NB4 (cell line): Measurements from ENCODE around the gene PRR35.

Source experiments
- DNase-seq: peaks from one replicate; pipeline ENCODE4 v3.0.0; 2010; ENCODE audit warnings: low read depth
- H3K4me3 ChIP-seq: one replicate; pipeline ENCODE4 v1.5.1; 2011; ENCODE audit warnings: mild to moderate bottlenecking, low read depth, low read length, moderate library complexity
- MYC ChIP-seq: IDR thresholded peaks from 2 replicates; pipeline ENCODE4 v1.6.1; 2011; ENCODE audit warnings: low read depth, low read length
- POLR2A ChIP-seq: IDR thresholded peaks from 2 replicates; pipeline ENCODE4 v1.6.1; 2011; ENCODE audit warnings: mild to moderate bottlenecking; ENCODE audit not compliant: insufficient read length; ENCODE audit errors: extremely low read depth
- TF ChIP-seq, protein P1 (sequence below): IDR thresholded peaks from one replicate; pipeline ENCODE4 v1.5.1; 2012; ENCODE audit warnings: low read depth, low read length
- TF ChIP-seq, protein P2 (sequence below): IDR thresholded peaks from 2 replicates; pipeline ENCODE4 v1.6.1; 2011; ENCODE audit warnings: low read depth, low read length

Gene PRR35

DNA sequence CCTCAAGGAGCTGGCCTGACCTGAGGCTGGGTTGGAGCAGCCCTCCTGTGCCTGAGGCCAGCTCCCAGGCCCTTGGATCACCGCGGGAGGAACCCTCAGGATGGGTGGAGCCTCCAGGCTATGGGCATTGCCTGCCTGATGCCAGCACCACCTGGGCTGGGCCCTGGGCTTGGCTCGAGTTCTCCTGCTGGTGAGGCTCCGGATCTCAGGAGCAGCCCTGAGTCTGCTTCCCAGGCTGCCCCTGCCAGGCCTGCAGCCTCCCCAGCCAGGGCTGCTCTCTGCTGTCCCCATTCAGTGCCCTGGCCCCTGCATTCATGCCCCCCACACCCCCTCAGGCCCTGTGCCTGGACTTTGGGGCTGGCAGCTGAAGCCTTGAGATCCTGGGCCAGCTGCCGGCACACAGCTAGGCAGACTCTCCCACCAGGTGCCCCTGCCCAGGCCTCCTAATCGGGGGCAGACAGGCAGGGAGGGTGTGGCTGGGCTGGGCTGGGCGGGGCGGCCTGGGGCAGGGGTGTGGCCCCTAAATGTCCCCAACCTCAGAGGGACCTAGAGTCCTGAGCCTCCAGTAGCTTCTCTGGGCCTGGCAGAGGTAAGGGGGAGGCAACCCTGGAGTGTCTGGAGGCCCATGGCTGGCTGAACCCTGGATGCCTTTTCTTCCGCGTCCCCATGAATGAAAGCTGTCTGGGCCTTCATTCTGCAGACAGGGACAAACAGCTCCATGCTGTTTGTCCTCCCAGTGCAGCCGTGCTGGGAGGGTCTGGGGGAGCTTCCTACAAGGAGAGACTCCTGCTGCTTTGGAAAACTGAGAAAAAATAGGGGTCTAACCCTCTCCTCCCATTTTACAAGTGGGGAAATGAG, 8.4 kb downstream of the PRR35 start:
- no peak for DNase-seq
- H3K4me3 ChIP-seq = no peak overlapping the region

DNA sequence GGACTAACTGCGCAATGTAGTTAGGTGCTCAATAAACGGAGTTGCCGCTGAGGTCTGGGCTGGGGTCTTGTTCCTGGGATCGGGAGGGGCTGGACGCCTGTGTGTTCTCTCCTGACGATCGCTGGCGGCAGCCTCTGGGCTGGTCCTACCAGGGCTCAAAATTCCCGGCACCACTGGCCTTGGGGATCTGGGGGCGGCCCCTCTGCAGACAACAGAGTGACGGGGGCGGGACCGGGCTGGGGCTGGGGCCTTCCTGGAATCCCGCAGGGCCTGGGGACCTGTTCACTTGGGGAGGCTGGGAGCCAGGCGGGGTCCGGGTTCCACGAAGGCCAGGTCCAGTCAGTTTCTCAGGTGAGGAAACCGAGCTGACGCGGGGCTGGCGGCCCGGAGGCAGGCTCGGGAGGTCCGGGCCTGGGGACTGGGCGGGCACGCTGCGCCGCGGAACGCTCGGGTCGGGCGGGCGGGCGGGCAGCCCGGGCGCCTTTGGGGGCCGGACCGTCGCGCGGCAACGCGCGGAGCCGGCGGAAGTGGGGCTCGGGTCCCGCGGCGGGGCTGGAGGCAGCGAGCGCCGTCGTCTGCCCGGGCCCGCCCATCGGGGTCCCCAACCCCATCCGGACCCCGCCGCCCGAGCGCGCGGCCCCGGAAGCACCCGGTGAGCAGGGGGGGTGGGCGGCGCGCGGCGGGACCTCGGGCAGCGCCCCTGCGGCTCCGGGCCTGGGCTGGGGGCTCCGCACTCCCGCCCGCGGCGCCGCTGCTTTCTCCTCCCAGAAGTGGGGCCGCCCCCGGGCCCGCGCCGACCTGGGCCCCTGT, 9.5 kb downstream of the PRR35 start, which contains the start of gene PIGQ:
TSS of gene PIGQ (plus strand) at position 524 of the 810 bp plus-strand sequence. CDS start 4,107 bp downstream, outside the sequence.
- peak within 1 kb of the TSS; percentile 83 for H3K4me3 ChIP-seq
- DNase-seq = peak; percentile 63
- TF ChIP-seq, protein P1, sequence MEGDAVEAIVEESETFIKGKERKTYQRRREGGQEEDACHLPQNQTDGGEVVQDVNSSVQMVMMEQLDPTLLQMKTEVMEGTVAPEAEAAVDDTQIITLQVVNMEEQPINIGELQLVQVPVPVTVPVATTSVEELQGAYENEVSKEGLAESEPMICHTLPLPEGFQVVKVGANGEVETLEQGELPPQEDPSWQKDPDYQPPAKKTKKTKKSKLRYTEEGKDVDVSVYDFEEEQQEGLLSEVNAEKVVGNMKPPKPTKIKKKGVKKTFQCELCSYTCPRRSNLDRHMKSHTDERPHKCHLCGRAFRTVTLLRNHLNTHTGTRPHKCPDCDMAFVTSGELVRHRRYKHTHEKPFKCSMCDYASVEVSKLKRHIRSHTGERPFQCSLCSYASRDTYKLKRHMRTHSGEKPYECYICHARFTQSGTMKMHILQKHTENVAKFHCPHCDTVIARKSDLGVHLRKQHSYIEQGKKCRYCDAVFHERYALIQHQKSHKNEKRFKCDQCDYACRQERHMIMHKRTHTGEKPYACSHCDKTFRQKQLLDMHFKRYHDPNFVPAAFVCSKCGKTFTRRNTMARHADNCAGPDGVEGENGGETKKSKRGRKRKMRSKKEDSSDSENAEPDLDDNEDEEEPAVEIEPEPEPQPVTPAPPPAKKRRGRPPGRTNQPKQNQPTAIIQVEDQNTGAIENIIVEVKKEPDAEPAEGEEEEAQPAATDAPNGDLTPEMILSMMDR = no peak
- no peak for TF ChIP-seq POLR2A
- TF ChIP-seq MYC = no peak
- TF ChIP-seq, protein P2, sequence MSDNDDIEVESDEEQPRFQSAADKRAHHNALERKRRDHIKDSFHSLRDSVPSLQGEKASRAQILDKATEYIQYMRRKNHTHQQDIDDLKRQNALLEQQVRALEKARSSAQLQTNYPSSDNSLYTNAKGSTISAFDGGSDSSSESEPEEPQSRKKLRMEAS = no peak

More for the DNA sequence above, 8.4 kb downstream of the PRR35 start:
- TF ChIP-seq, protein P1 = no peak
- TF ChIP-seq MYC = no peak
- no peak for TF ChIP-seq POLR2A
- TF ChIP-seq, protein P2 = no peak

DNA sequence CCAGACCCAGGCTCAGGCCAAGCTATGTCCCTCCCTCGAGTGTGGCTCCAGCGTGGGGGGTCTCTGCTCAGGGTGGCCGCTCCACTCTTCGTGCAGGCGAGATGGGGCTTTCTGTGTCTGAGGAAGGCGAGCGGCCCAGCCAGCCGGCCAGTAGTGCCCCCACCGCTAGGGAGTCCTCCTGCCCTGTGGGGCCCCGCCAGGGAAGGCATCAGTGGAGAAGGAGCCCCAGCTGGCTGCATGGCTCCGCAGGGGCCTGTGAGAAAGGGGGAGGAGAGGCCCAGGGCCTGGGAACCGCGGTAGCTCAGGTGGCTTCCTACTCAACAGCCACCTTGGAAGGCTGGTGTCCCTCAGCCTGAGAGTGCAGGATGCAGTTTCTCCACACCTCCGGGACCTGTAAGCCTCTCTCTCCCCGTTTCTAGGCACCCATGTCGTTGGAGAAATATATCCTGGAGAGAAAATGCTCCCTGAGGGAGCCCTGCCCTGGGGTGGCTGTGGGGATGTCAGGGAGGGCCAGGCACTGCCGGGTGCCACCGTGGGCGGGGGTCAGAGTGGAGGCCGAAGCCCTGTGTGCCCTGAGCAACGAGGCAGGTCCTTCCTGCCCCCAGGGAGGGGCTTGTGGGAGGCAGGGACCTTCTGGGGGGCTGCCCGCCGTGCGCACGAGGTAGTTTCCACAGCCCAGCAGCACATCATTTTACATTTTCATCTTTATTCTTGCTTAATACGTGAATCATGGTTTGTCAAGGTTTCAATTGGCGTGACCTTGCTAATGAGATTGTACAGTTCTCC, 12.9 kb downstream of the PRR35 start:
- no peak overlapping the region for H3K4me3 ChIP-seq
- DNase-seq = no peak
- TF ChIP-seq, protein P2 = no peak
- TF ChIP-seq POLR2A = no peak
- TF ChIP-seq, protein P1 = no peak
- TF ChIP-seq MYC = no peak

DNA sequence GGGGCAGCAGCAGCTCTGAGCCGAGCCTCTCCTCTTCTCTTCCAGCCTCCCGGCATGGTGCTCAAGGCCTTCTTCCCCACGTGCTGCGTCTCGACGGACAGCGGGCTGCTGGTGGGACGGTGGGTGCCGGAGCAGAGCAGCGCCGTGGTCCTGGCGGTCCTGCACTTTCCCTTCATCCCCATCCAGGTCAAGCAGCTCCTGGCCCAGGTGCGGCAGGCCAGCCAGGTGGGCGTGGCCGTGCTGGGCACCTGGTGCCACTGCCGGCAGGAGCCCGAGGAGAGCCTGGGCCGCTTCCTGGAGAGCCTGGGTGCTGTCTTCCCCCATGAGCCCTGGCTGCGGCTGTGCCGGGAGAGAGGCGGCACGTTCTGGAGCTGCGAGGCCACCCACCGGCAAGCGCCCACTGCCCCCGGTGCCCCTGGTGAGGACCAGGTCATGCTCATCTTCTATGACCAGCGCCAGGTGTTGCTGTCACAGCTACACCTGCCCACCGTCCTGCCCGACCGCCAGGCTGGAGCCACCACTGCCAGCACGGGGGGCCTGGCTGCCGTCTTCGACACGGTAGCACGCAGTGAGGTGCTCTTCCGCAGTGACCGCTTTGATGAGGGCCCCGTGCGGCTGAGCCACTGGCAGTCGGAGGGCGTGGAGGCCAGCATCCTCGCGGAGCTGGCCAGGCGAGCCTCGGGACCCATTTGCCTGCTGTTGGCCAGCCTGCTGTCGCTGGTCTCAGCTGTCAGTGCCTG, 14.0 kb downstream of the PRR35 start:
- DNase-seq = no peak
- TF ChIP-seq MYC (no peak), POLR2A (no peak)
- TF ChIP-seq, protein P1 = no peak
- TF ChIP-seq, protein P2 = no peak

More for the DNA sequence above, 14.0 kb downstream of the PRR35 start:
- H3K4me3 ChIP-seq = no peak overlapping the region
